HUES64 (cell line): ENCODE results near the gene BTBD9.

Source experiments
- H3K27ac ChIP-seq: 2 replicates; pipeline ENCODE4 v1.7.0; 2013; ENCODE audit warnings: low read depth, low read length, inconsistent platforms
- H3K27me3 ChIP-seq: 2 replicates; pipeline ENCODE4 v1.6.1; 2013; ENCODE audit warnings: mild to moderate bottlenecking, low read length; ENCODE audit not compliant: insufficient read depth
- H3K36me3 ChIP-seq: 2 replicates; pipeline ENCODE4 v1.6.1; 2013; ENCODE audit warnings: mild to moderate bottlenecking, low read length; ENCODE audit not compliant: insufficient read depth
- H3K4me1 ChIP-seq: 2 replicates; pipeline ENCODE4 v1.6.1; 2013; ENCODE audit warnings: mild to moderate bottlenecking, low read length, moderate library complexity; ENCODE audit not compliant: insufficient read depth
- H3K4me3 ChIP-seq: 2 replicates; pipeline ENCODE4 v1.5.1; 2013; ENCODE audit warnings: mild to moderate bottlenecking, low read length, moderate library complexity
- H3K9ac ChIP-seq: 2 replicates; pipeline ENCODE4 v1.6.1; 2013; ENCODE audit warnings: mild to moderate bottlenecking, low read depth, low read length
- H3K9me3 ChIP-seq: 2 replicates; pipeline ENCODE4 v1.6.1; 2013; ENCODE audit warnings: low read depth, low read length; ENCODE audit not compliant: insufficient read depth
- WGBS: fragments of 150-250, 120-280 bp; methylation state at CpG from one replicate; pipeline ENCODE4 v1.1.7; 2013; ENCODE audit warnings: missing lambda C conversion rate; 5-methylcytosine and 5-hydroxymethylcytosine counted together

The BTBD9 gene

GRCh38 chr6:38234934-38235682 is 404.6 kb downstream of the BTBD9 start:
- peaks cover 40% of the 10 kb centered on the region for H3K4me1 ChIP-seq
- no peak overlapping the region for H3K9ac ChIP-seq
- H3K4me3 ChIP-seq, result no peak overlapping the region
- no peak overlapping the region; the same call in 1 of the 2 replicates for H3K27ac ChIP-seq
- H3K9me3 ChIP-seq, result no peaks in the 10 kb centered on the region
- H3K36me3 ChIP-seq, result no peaks in the 10 kb centered on the region
- H3K27me3 ChIP-seq, result no peaks in the 10 kb centered on the region
- 58% methylated on average over 4 of the region's 4 CpGs for WGBS

- no CpG with 5 or more reads among the region's 2 CpGs for WGBS
- H3K4me1 ChIP-seq, result peaks cover 40% of the 10 kb centered on the region
- no peak overlapping the region for H3K4me3 ChIP-seq
- H3K27ac ChIP-seq, result no peak overlapping the region
- H3K36me3 ChIP-seq, result no peaks in the 10 kb centered on the region
- H3K9me3 ChIP-seq, result no peaks in the 10 kb centered on the region
- no peak overlapping the region for H3K9ac ChIP-seq
- no peaks in the 10 kb centered on the region for H3K27me3 ChIP-seq
These were observed 405.6 kb downstream of the BTBD9 start for GRCh38 chr6:38234141-38234540.

GRCh38 chr6:38233161-38233791 is 406.5 kb downstream of the BTBD9 start:
- H3K4me1 ChIP-seq, result peaks cover 40% of the 10 kb centered on the region
- H3K27ac ChIP-seq, result no peak overlapping the region
- H3K27me3 ChIP-seq, result no peaks in the 10 kb centered on the region
- H3K9ac ChIP-seq, result no peak overlapping the region
- H3K4me3 ChIP-seq, result no peak overlapping the region
- WGBS, result 87% methylated on average over 5 of the region's 5 CpGs
- H3K36me3 ChIP-seq, result no peaks in the 10 kb centered on the region
- H3K9me3 ChIP-seq, result no peaks in the 10 kb centered on the region

- no peak overlapping the region for H3K4me3 ChIP-seq
- no peaks in the 10 kb centered on the region for H3K36me3 ChIP-seq
- no peaks in the 10 kb centered on the region for H3K9me3 ChIP-seq
- no peaks in the 10 kb centered on the region for H3K27me3 ChIP-seq
- no peak overlapping the region for H3K9ac ChIP-seq
- 75% methylated on average over 2 of the region's 2 CpGs for WGBS
- H3K4me1 ChIP-seq, result peaks cover 4% of the 10 kb centered on the region; the same call in 1 of the 2 replicates
- no peak overlapping the region for H3K27ac ChIP-seq
These were observed 414.0 kb downstream of the BTBD9 start for GRCh38 chr6:38225766-38226165.

- Histone ChIP-seq H3K9me3 (no peaks in the 10 kb centered on the region), H3K4me3 (no peak overlapping the region), H3K4me1 (peaks cover 4% of the 10 kb centered on the region; the same call in 1 of the 2 replicates), H3K9ac (no peak overlapping the region), H3K36me3 (no peaks in the 10 kb centered on the region), H3K27ac (no peak overlapping the region), H3K27me3 (no peaks in the 10 kb centered on the region)
- WGBS, result 95% methylated on average over 4 of the region's 4 CpGs
These were observed 418.5 kb downstream of the BTBD9 start for GRCh38 chr6:38221251-38221650.

GRCh38 chr6:38220069-38220723 is 419.5 kb downstream of the BTBD9 start:
- H3K36me3 ChIP-seq, result no peaks in the 10 kb centered on the region

GRCh38 chr6:38218235-38218634 is 421.5 kb downstream of the BTBD9 start:
- H3K36me3 ChIP-seq, result no peaks in the 10 kb centered on the region
- 91% methylated on average over 1 of the region's 1 CpG for WGBS
- no peak overlapping the region for H3K9ac ChIP-seq
- H3K27me3 ChIP-seq, result no peaks in the 10 kb centered on the region
- H3K27ac ChIP-seq, result no peak overlapping the region
- H3K4me1 ChIP-seq, result peaks cover 10% of the 10 kb centered on the region
- no peaks in the 10 kb centered on the region for H3K9me3 ChIP-seq
- no peak overlapping the region for H3K4me3 ChIP-seq

More at GRCh38 chr6:38220069-38220723, 419.5 kb downstream of the BTBD9 start:
- Histone ChIP-seq H3K4me1 (peaks cover 7% of the 10 kb centered on the region), H3K27ac (no peak overlapping the region), H3K9me3 (no peaks in the 10 kb centered on the region), H3K27me3 (no peaks in the 10 kb centered on the region), H3K9ac (no peak overlapping the region), H3K4me3 (no peak overlapping the region)
- 94% methylated on average over 4 of the region's 4 CpGs for WGBS

GRCh38 chr6:38216451-38216850 is 423.3 kb downstream of the BTBD9 start:
- Histone ChIP-seq H3K27me3 (no peaks in the 10 kb centered on the region), H3K4me1 (peaks cover 25% of the 10 kb centered on the region), H3K9ac (no peak overlapping the region), H3K36me3 (no peaks in the 10 kb centered on the region), H3K4me3 (no peak overlapping the region), H3K27ac (no peak overlapping the region), H3K9me3 (no peaks in the 10 kb centered on the region)
- 93% methylated on average over 3 of the region's 3 CpGs for WGBS

GRCh38 chr6:38215651-38216311 is 423.9 kb downstream of the BTBD9 start:
- H3K9ac ChIP-seq, result no peak overlapping the region
- WGBS, result 90% methylated on average over 5 of the region's 5 CpGs
- H3K36me3 ChIP-seq, result no peaks in the 10 kb centered on the region
- H3K4me3 ChIP-seq, result no peak overlapping the region
- H3K9me3 ChIP-seq, result no peaks in the 10 kb centered on the region
- H3K27me3 ChIP-seq, result no peaks in the 10 kb centered on the region
- H3K4me1 ChIP-seq, result peaks cover 25% of the 10 kb centered on the region
- H3K27ac ChIP-seq, result no peak overlapping the region

GRCh38 chr6:38215225-38215624 is 424.5 kb downstream of the BTBD9 start:
- H3K9me3 ChIP-seq, result no peaks in the 10 kb centered on the region
- H3K4me1 ChIP-seq, result peaks cover 25% of the 10 kb centered on the region
- H3K36me3 ChIP-seq, result no peaks in the 10 kb centered on the region
- WGBS, result 80% methylated on average over 11 of the region's 11 CpGs
- H3K27me3 ChIP-seq, result no peaks in the 10 kb centered on the region
- no peak overlapping the region for H3K9ac ChIP-seq
- H3K27ac ChIP-seq, result no peak overlapping the region
- H3K4me3 ChIP-seq, result no peak overlapping the region

- no peak overlapping the region for H3K4me3 ChIP-seq
- no peaks in the 10 kb centered on the region for H3K27me3 ChIP-seq
- WGBS, result 89% methylated on average over 2 of the region's 2 CpGs
- no peaks in the 10 kb centered on the region for H3K9me3 ChIP-seq
- no peak overlapping the region for H3K27ac ChIP-seq
- H3K4me1 ChIP-seq, result peaks cover 35% of the 10 kb centered on the region
- H3K9ac ChIP-seq, result no peak overlapping the region
- no peaks in the 10 kb centered on the region for H3K36me3 ChIP-seq
These were observed 425.6 kb downstream of the BTBD9 start for GRCh38 chr6:38214159-38214558.
